CD14-positive monocyte (primary cell): ENCODE results near the gene DRD2. TPM values are rescaled to one million over a fixed set of nuclear protein-coding genes. Genes with fewer than 3 reads are reported as not detected.

Experiments
- DNase-seq, 3 donors: peaks; one replicate each; pipeline ENCODE4 v3.0.0-alpha.2; 2011 to 2022
- H2AFZ ChIP-seq: 2 replicates; pipeline ENCODE4 v1.6.0; 2012; ENCODE audit warnings: mild to moderate bottlenecking, low read depth, low read length, inconsistent platforms; ENCODE audit not compliant: insufficient read depth, poor library complexity, severe bottlenecking
- H3K27ac ChIP-seq, 2 donors: 1 replicate in 1 of 2; 2 replicates in 1 of 2; pipeline ENCODE4 v1.5.1; 2012 to 2013; ENCODE audit warnings: low read length in 2 of 2, control low read depth in 1 of 2, inconsistent platforms in 1 of 2, low read depth in 1 of 2, mild to moderate bottlenecking in 1 of 2
- H3K27me3 ChIP-seq, 2 donors: one replicate each; pipeline versions ENCODE4 v1.6.0 to v1.6.1; 2011 to 2013; ENCODE audit warnings: low read length in 2 of 2; ENCODE audit not compliant: control insufficient read depth in 2 of 2, insufficient read depth in 2 of 2
- H3K36me3 ChIP-seq, 2 donors: replicated peaks in 1 of 2; 1 replicate in 1 of 2; 2 replicates in 1 of 2; pipeline versions ENCODE4 v1.5.1 to v1.6.1; 2012 to 2013; ENCODE audit warnings: low read length in 2 of 2, control low read depth in 1 of 2, inconsistent platforms in 1 of 2, mild to moderate bottlenecking in 1 of 2; ENCODE audit not compliant: insufficient read depth in 2 of 2, control insufficient read depth in 1 of 2
- H3K4me1 ChIP-seq, 2 donors: 1 replicate in 1 of 2; 2 replicates in 1 of 2; pipeline versions ENCODE4 v1.5.1 to v1.6.1; 2012 to 2013; ENCODE audit warnings: low read length in 2 of 2, control low read depth in 1 of 2, inconsistent platforms in 1 of 2, mild to moderate bottlenecking in 1 of 2, moderate library complexity in 1 of 2; ENCODE audit not compliant: insufficient read depth in 2 of 2, control insufficient read depth in 1 of 2
- H3K4me2 ChIP-seq: replicated peaks from 2 replicates; pipeline ENCODE3; 2012; ENCODE audit warnings: low read length, moderate library complexity, mild to moderate bottlenecking; ENCODE audit not compliant: poor library complexity, severe bottlenecking; ENCODE audit errors: extremely low read depth
- H3K4me3 ChIP-seq, 3 experiments: fragments of 200-600 bp in 1 of 3; sonication (generic) in 1 of 3; replicated peaks in 1 of 3; 1 replicate in 2 of 3; 2 replicates in 1 of 3; pipeline ENCODE4 v1.5.1; 2011 to 2013; ENCODE audit warnings: low read length in 3 of 3, mild to moderate bottlenecking in 3 of 3, control low read depth in 2 of 3, low read depth in 2 of 3, inconsistent platforms in 1 of 3, moderate library complexity in 1 of 3
- H3K79me2 ChIP-seq: 2 replicates; pipeline ENCODE4 v1.6.0; 2012; ENCODE audit warnings: mild to moderate bottlenecking, control low read depth, inconsistent platforms, low read length, moderate library complexity; ENCODE audit not compliant: insufficient read depth
- H3K9ac ChIP-seq: 2 replicates; pipeline ENCODE4 v1.6.0; 2017; ENCODE audit warnings: low read length, mild to moderate bottlenecking; ENCODE audit not compliant: insufficient read depth, poor library complexity, severe bottlenecking
- H3K9me3 ChIP-seq, 2 donors: replicated peaks in 1 of 2; 1 replicate in 1 of 2; 2 replicates in 1 of 2; pipeline versions ENCODE4 v1.5.1 to v1.6.1; 2012 to 2013; ENCODE audit warnings: low read length in 2 of 2, control low read depth in 1 of 2; ENCODE audit not compliant: control insufficient read depth in 1 of 2, insufficient read depth in 1 of 2
- H4K20me1 ChIP-seq: 2 replicates; pipeline ENCODE4 v1.6.0; 2012; ENCODE audit warnings: mild to moderate bottlenecking, low read length, control low read depth, moderate library complexity; ENCODE audit not compliant: insufficient read depth
- H3K27ac Mint-ChIP-seq, 7 donors: one replicate each; pipeline ENCODE4 v1.8.0; 2020; ENCODE audit warnings: mild to moderate bottlenecking in 7 of 7, mixed read lengths in 7 of 7, moderate library complexity in 6 of 7, inconsistent platforms in 2 of 7
- H3K27me3 Mint-ChIP-seq, 3 donors: one replicate each; pipeline ENCODE4 v1.8.0; 2021 to 2022; ENCODE audit warnings: low read depth in 3 of 3, mild to moderate bottlenecking in 3 of 3, mixed read lengths in 3 of 3, moderate library complexity in 3 of 3, inconsistent platforms in 1 of 3
- H3K36me3 Mint-ChIP-seq, 2 donors: one replicate each; pipeline ENCODE4 v1.8.0; 2020; ENCODE audit warnings: mixed read lengths in 2 of 2, inconsistent platforms in 1 of 2, mild to moderate bottlenecking in 1 of 2
- H3K4me1 Mint-ChIP-seq: one replicate; pipeline ENCODE4 v1.8.0; 2020; ENCODE audit warnings: mild to moderate bottlenecking, mixed read lengths
- H3K4me3 Mint-ChIP-seq, 2 donors: one replicate each; pipeline ENCODE4 v1.8.0; 2020; ENCODE audit warnings: mild to moderate bottlenecking in 2 of 2, mixed read lengths in 2 of 2, moderate library complexity in 1 of 2
- H3K9me3 Mint-ChIP-seq, 7 donors: one replicate each; pipeline ENCODE4 v1.8.0; 2020 to 2022; ENCODE audit warnings: mixed read lengths in 7 of 7, mild to moderate bottlenecking in 6 of 7, moderate library complexity in 6 of 7, inconsistent platforms in 2 of 7
- WGBS: methylation state at CpG from one replicate; pipeline ENCODE4 v1.1.5; 2013; ENCODE audit warnings: missing lambda C conversion rate; ENCODE audit not compliant: insufficient coverage; 5-methylcytosine and 5-hydroxymethylcytosine counted together
- intact Hi-C, 2 donors: fragments of 100-400 bp; cut with micrococcal nuclease; formaldehyde crosslinking; loops; one replicate each; pipeline versions ENCODE4 v1.15.0 to v1.15.1; 2023
- polyA plus RNA-seq, 3 donors: library from polyadenylated mRNA; depleted of rRNA in 1 of 3; unstranded in 2 of 3; stranded (reverse) in 1 of 3; fragments of 300-500 nt in 2 of 3; fragments of >200 nt in 1 of 3; fragmentation: Illumina TruSeq in 2 of 3; gene quantifications; 1 replicate in 2 of 3; 2 replicates in 1 of 3; pipeline ENCODE4 v1.2.3, GENCODE V29; 2012 to 2021
- TF ChIP-seq, protein P1 (sequence below): fragments of 200-600 bp; IDR thresholded peaks from one replicate; pipeline ENCODE4 v1.8.0; 2022; ENCODE audit warnings: antibody characterized with exemption, mild to moderate bottlenecking

DRD2 gene
- polyA plus RNA-seq, 3 donors: not detected

GRCh38 chr11:113435190-113435968, 39.8 kb downstream of the DRD2 start:
- H4K20me1 ChIP-seq: no peaks in the 10 kb centered on the region
- H3K27ac ChIP-seq: no peak overlapping the region
- Mint-ChIP-seq H3K27me3 (peaks cover 1 to 4% (median 3%) of the 10 kb centered on the region in 3 donors), H3K27ac (no peak overlapping the region), H3K4me3 (no peak overlapping the region), H3K9me3 (peaks cover 0 to 5% (median 0%) of the 10 kb centered on the region in 7 donors), H3K4me1 (no peaks in the 10 kb centered on the region), H3K36me3 (no peaks in the 10 kb centered on the region)
- no peak overlapping the region for H3K9ac ChIP-seq
- TF ChIP-seq, protein P1, sequence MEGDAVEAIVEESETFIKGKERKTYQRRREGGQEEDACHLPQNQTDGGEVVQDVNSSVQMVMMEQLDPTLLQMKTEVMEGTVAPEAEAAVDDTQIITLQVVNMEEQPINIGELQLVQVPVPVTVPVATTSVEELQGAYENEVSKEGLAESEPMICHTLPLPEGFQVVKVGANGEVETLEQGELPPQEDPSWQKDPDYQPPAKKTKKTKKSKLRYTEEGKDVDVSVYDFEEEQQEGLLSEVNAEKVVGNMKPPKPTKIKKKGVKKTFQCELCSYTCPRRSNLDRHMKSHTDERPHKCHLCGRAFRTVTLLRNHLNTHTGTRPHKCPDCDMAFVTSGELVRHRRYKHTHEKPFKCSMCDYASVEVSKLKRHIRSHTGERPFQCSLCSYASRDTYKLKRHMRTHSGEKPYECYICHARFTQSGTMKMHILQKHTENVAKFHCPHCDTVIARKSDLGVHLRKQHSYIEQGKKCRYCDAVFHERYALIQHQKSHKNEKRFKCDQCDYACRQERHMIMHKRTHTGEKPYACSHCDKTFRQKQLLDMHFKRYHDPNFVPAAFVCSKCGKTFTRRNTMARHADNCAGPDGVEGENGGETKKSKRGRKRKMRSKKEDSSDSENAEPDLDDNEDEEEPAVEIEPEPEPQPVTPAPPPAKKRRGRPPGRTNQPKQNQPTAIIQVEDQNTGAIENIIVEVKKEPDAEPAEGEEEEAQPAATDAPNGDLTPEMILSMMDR: no peak
- H3K9me3 ChIP-seq: no peaks in the 10 kb centered on the region
- H3K79me2 ChIP-seq: no peaks in the 10 kb centered on the region
- H3K4me2 ChIP-seq: no peak overlapping the region
- no peak for DNase-seq
- H3K36me3 ChIP-seq: no peaks in the 10 kb centered on the region
- WGBS: 96% methylated on average over 5 of the region's 8 CpGs
- no peak overlapping the region for H3K4me3 ChIP-seq
- intact Hi-C loops: no loop called here
- H2AFZ ChIP-seq: no peak overlapping the region
- no peaks in the 10 kb centered on the region for H3K4me1 ChIP-seq
- H3K27me3 ChIP-seq: no peaks in the 10 kb centered on the region

DNA sequence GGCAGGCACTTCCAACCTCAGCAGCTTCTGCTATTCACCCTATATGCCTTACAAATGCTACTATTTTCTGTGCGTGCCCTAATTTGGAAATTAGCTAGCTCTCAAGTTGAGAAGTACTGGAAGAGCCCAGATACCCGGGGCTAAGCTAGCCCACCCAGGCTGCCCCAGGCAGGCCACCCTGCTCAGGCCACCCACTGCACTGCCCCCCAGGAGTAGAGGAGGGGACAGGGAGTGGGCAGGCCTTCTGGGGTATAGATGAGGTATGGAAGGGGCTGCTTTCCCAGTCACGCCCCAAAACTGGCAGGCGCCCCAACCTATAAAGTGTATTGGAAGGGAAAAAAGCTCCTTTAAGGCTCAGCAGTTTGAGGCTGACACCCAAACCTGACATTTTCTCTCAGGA, 43.5 kb downstream of the DRD2 start:
- H3K36me3 Mint-ChIP-seq: no peaks in the 10 kb centered on the region
- no peak for DNase-seq
- Histone ChIP-seq H3K79me2 (no peaks in the 10 kb centered on the region), H3K9ac (no peak overlapping the region), H2AFZ (no peak overlapping the region), H3K36me3 (no peaks in the 10 kb centered on the region), H4K20me1 (no peaks in the 10 kb centered on the region), H3K4me1 (no peaks in the 10 kb centered on the region), H3K4me3 (no peak overlapping the region), H3K27me3 (no peaks in the 10 kb centered on the region), H3K27ac (no peak overlapping the region), H3K9me3 (no peaks in the 10 kb centered on the region), H3K4me2 (no peak overlapping the region)
- intact Hi-C loops: no loop called here
- H3K4me3 Mint-ChIP-seq: no peak overlapping the region
- peaks cover 3 to 4% (median 4%) of the 10 kb centered on the region in 3 donors for H3K27me3 Mint-ChIP-seq
- no CpG with 5 or more reads among the region's 4 CpGs for WGBS
- peaks cover 0 to 3% (median 0%) of the 10 kb centered on the region in 7 donors for H3K9me3 Mint-ChIP-seq
- H3K27ac Mint-ChIP-seq: no peak overlapping the region
- TF ChIP-seq, protein P1: no peak
- no peaks in the 10 kb centered on the region for H3K4me1 Mint-ChIP-seq
